GM18517 (cell line): ENCODE measurements around the gene TAS2R1.
"Not testable (repeated sequence)": the region's sequence is repeated elsewhere in the genome, so short reads cannot be mapped to it uniquely, and the experiment has no call there.

ENCODE experiments used
- ATAC-seq: cut with Tn5 transposase; IDR thresholded peaks from one replicate; pipeline ENCODE4 v1.9.1; 2021; ENCODE audit warnings: mild to moderate bottlenecking, moderate library complexity; ENCODE audit not compliant: unreplicated experiment

Gene TAS2R1

DNA sequence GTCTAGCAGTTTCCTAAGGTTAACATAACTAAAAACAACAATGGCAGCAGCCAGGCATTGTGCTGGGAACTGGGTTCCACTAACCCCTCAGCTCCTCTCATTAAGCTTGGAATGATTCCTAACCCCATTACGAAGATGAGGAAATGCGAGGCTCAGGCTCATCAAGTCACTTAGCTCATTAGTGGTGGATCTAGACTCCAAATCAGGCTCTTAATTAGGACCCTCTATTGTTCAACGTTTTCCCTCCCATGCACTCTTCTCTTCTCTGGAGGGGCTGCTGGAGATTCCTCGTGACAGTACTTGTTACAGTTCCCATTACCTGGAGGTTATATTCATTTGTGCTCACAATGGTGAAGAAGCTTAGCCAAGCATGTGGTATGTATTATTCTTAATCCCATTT lies 6.5 kb downstream of the TAS2R1 start:
- no peak for ATAC-seq

DNA sequence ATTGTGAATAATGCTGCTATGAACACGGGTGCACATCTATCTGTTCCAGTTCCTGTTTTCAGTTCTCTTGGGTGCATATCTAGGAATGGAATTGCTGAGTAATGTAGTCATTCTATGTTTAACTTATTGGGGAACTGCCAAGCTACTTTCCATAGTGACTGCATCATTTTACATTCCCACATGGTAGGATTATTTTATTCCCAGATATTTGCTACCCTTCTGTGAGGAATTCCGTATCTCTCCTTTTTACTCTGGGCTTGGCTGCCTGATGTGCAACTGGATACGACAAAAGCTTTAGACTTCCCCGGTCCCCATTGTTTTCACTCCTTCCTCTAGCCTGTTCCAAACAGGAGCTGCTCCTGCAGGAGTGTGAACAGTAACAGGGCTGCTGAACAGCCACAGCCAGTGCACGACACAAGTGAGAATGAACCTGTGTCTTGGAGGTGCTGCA lies 7.2 kb downstream of the TAS2R1 start:
- no peak for ATAC-seq

DNA sequence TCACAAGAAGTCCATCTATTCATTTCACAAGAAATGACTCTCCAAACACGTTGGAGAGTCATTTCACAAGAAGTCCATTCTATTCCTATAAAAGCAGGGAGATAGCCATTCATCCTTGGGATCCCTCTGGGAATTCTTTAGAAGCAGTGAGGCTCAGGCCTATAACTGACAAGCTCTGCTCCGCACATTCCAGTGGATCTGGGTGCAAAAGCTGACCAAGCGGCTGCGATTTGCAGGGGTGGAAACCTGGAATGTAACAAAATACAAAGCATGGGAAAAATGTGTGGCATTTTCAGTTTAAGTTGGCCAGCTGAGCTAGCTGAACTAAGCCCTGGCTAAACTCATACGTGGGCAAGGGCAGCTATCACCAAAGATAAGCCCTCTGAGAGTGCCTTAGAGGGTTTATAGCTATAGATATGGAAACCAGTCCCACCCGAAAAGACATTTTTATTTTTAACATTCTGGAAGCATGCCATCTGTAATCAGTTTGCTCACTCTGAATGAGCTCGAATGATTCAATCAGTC lies 8.7 kb downstream of the TAS2R1 start:
- no peak for ATAC-seq

DNA sequence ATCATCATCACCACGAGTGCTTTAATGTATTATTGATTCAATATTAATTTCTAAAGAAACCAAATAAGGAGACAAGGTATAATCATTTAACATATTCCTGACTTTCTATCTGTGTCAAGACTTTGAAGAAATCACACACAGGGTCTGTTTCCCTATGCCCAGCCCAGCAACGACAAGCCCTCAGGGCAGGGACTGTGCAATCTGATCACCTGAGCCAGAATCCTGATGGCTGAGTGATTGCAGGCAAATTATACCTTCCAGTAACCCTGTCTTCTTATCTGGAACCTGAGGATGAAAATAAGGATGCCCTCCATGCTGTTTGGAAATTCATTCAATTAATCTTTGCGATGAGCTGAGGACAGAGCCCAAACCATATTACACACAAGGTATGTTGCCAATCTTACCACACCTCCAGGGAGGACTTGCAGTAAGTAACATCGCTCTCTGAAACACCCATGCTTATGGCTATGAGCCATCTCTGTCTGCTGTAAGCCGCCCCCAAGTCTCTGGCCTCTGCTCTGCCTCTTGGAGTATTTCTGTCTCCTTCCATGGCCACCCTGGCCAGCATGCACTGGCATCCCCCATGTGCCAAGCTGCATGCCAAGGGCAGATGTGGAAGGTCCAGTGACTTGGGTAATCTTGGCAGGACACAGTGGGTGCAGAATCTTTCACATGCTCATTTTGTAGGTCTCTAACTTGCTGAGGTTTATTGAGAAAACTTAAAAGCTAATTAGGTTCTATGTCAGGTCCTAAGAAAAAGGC lies 10.6 kb downstream of the TAS2R1 start:
- ATAC-seq = no peak

DNA sequence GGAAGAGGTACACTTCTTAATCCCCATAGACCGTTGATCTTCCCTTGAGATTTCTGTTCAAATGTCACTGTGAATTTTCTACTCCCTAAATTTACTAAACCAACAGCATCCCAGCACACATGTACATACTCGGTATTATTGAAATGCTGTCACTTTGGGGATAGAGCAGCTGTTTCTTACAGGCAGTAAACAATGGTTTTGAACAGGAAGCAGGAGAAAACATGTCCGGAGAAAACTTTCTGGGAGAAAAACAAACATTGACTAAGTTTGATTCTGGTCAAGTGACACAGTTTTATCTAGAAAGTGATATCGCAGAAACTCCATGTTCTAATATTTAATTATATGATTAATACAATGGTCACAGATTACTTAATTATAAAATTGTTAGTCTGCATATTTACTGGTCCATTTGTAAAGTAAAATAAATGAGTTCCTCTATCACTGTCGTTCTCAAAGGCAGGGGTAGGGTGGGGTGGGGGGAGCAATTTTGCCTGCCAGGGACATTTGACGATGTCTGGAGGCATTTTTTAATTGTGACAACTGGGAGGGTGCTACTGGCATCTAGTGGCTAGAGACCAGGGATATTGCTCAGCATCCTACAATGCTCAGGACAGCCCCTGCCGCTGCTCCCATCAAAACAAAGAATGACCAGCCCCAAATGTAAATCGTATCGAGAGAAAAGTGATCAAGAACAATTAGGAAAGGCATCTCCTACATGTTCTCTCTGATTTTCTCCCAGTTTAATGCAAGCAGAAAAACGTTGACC lies 12.2 kb downstream of the TAS2R1 start:
- ATAC-seq = no peak

DNA sequence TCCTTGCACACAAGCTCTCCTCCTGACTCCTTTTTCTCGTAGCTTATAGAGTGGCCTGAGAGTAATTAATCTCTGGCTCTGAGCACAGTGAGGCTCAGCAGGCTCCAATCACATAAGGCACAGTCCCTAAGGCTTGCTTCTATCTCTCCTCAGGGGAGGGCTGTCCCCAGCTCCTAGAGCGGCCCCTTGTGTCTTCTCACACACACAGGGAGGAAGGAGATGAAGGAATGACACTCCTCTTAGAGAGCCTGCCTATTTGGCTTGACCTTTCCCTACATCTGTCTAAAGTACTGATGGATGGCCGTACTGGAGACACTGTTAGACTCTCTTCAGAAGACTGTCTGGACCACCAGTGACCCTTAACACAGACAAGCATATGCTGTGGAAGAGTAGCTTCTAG lies 12.9 kb downstream of the TAS2R1 start:
- ATAC-seq = no peak

DNA sequence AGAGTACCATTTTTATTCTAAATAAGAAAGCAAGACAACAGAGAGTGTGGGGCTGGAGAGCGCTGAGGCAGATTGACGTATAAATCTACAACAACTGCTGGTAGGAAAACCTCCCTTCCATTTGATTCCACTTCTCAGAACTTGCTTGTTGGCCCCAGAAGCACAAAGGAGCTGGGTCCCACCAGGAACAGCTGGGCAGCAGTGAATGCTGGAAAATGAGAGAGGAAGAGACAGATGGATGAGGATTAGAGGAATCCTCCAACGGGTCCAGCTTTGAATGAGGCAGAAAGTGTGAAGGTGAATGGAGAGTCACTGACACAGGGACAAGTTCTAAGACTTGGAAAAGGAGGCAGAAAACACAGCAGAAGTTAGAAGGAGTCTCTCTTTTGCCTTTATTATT lies 14.8 kb downstream of the TAS2R1 start:
- ATAC-seq = no peak

DNA sequence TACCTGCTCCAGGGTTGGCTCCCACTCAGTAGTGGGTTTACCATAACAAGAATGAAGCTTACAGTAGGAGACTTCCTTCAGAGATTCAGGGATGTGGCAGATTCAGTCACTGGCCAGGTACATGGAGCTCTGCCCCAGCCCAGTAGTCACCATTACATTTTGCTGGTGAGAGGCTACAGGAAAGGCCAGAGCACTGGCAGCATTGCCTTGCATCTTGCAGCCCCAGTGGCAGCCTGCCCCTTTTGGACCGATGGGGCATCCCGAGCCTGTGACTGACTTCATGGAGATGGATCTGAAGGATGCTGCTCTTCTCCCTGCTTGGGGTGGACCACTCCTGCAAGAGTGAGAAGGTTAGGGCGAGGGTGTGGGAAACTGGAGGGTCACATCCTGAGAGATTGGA lies 16.8 kb downstream of the TAS2R1 start:
- no peak for ATAC-seq

DNA sequence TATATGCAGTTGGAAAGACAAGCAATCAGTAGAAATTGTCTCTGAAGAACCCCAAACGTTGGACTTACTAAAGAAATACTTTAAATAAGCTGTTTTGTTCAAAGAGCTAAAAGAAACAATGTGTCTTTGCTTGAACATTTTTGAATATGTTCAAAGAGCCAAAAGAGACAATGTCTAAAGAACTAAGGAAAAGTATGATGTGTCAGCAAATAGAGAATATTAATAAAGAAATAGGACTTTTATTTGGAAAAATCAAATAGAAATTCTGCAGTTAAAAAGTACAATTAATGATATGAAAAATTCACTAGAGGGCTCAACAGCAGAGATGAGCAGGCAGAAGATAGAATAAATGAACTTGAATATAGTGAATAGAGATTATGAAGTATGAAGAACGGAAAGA lies 19.2 kb downstream of the TAS2R1 start:
- no peak for ATAC-seq

DNA sequence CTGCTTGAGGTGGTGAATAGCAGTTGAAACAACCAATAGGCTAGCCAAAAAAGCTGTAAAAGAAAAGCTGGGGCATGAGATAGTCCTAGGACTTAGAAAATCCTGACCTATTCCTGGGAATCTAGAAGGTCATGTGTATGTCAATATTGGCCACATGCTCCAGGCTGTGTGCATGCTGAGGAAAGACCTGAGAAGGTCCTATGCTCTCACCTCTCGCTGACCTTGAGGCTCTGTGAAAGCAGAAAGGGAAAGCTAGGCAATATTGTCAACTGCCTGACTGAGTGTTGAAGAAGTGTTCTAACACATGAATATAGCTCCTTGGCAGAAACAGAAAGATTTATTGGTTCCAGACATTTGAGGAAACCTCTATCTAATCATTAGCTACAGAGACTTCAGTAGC lies 19.8 kb downstream of the TAS2R1 start:
- no peak for ATAC-seq

DNA sequence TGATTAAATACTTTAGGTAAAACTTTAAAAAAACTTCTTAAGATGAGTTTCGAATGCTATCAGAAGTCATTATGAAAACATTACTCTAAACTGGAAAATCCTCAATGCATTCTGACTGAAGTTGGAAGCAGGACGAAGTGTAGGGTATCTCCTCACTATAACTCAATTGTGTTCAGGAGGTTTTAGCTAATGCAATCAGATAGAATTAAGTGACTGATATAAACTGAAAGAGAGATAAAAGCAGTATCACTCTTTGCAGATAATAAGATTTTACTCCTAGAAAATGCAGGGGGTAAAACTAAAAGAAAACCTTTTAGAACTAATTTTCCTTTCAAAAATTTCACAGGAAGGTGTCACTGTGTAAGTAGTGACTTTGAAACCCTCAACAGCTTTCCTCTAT lies 22.1 kb downstream of the TAS2R1 start:
- ATAC-seq = no peak

DNA sequence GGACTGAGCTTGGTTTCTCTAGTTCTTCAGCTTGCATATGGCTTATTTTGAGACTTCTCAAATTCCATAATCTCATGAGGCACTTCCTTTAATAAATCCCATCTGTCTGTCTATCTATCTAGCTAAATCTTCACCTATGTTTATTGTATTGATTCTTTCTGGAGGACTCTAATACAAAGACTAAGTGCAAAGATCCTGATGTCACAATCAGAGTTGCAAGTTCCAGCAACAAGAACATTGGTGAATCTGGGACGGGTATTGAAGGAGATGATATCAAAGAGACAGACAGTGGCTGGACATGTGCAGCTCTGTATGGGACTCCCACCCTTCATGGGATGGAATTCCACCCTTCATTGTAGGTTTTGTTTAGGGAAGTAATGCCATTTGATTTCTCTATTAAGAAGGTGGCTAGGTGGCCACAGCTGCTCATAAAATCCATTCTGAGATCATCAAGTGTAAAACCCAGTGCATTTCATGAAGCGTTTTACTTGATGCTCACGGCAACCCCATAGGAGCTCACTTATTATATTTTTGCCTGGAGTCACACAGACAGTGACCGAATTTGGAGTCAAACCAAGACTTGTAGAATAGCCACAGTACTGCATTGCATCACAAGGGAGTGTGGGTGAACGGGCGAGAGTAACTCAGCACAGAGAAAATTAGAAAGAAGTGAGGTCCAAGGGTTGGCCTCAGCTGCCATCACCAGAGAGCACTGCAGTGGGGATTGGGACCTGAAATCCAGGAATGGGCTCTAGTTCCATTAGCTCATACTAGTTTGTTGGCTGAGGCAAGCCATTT lies 24.9 kb downstream of the TAS2R1 start:
- ATAC-seq = no peak

DNA sequence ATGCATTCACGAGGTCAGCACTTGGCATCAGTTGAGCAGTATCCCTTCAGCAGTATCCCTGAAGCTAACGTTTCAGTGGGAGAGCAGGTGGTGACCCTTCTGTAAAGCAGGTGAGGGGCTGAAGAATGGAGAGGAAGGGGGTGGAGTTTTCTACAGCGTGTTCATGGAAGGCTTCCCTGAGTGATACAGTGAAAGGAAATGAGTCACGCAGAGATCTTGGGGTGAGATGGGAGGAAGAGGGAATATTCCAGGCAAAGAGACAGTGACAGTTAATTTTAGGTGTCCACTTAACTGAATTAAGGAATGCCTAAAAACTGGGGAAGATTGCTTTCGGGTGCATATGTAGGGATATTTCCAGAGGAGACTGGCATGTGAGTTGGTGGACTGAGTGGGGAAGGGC lies 25.7 kb downstream of the TAS2R1 start:
- ATAC-seq = no peak

DNA sequence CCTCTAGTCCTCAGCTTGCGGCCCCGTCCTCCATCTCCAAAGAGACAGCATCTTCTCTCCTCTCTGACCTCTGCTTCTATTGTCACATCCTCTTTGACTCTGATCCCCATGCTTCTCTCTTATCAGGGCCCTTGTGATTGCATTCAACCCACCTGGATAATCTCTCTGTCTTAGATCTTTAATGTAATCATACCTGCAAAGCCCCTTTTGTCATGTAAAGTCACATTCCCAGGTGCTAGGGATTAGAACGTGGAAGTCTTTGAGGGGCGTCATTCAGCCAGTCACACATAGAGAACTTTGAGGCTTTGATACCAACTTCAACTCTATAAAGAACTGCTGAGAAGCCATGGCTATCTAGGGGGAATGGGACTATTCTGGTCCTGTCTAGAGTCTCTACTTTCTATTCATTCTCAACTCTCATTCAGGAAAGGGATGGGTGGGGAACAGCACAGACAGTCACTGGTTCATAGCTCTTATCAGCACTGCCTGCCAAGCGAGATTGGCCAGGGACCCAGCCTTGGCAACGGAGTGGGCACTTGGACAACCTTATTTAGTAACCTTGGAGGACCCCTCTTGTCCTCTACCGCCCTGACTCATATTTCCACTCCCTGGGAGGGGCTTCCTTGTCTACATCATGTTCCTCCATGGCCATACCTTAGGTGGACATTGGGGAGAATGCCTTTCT lies 29.0 kb downstream of the TAS2R1 start:
- no peak for ATAC-seq

DNA sequence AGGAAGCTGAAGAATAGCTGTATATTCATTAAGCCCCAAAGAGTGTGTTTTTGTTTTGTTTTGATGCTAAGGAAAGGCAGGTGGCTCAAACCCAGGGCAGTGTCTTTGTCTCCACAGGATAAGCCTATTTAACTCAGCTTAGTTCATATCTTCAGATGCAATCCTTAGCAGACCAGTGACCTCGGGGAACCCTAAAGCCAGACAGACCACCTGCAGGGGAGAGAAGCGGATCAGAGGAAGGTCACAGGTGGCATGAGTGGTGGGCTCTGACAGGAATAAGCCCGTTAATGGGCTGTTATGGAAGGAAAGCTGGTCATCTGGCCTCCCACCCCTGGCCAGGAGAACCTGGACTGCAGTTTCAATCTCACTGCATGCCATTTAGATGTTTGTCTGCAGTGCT lies 30.8 kb downstream of the TAS2R1 start:
- ATAC-seq = no peak

DNA sequence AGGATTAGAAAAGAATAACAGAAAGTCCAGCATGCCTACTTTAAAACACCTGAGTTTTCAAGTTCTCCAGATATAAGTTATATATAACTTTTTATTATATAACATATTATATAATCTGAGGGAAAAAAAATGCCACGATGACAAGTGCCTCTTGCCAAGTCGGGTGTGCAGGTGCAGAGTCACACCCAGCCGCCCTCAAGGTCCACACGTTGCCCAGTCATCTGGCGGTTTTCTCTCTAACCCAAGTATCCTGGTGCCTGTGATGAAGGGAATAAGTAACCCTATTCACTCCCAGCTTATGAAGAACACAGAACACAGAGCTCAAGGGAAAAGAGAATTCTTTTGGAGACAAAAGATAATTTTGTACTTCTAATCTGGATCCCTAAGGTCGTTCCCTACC lies 31.8 kb downstream of the TAS2R1 start:
- not testable (repeated sequence) for ATAC-seq

DNA sequence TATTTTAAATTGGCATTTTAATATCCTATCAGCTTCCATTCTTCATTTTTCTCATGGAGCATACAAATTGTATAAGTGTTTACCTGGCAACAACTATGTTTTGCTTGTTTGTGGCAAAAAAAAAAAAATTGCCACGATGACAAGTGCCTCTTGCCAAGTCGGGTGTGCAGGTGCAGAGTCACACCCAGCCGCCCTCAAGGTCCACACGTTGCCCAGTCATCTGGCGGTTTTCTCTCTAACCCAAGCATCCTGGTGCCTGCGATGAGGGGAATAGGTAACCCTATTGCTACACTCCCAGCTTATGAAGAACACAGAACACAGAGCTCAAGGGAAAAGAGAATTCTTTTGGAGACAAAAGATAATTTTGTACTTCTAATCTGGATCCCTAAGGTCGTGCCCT lies 32.8 kb downstream of the TAS2R1 start:
- ATAC-seq = not testable (repeated sequence)

DNA sequence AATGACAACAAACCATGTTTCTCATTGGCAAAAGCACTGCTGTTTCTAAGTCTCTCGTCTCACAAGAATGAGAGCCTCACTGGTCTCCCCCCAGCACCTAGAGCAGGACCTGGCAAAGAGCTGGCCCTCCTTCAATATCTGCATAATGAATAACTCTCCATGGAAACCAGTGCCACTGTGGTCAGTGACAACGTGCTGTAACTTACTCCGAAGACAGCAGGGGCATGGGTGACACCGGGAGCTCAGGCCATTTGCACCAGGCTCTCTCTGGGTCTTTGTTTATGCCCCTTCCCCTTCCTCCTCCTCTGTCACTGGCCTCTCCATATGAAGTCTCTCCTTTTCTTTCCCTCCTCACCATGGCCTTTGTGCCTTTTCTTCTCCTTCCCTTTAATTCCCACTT lies 33.3 kb downstream of the TAS2R1 start:
- no peak for ATAC-seq

DNA sequence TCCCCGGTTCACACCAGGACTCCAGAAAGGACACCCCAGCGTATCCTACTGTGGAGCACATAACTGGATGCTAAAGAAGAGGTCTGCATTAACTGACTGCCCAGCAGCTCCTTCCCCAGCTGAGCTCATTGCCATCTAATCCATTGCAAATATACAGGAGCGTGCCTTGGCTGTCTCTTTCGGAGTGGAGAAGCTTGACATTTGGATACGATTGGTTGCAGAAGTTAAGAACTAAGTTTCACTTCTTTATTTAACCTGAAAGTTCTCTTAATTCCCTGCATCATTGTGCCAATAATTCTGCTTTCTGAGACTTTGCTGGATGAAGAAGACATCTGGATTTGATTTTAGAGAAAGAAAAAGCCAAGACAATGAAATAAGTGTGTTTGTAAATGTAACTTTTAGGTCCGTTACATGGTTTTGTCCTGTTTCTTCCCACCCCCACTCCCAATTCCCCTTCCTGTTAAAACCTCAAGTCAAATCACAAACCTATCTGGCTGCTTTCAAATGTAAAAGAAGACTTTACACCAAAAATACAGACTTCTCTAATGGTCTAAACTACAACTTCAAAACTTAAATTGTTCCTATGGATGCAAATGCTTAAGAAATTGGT lies 33.9 kb downstream of the TAS2R1 start:
- no peak for ATAC-seq

DNA sequence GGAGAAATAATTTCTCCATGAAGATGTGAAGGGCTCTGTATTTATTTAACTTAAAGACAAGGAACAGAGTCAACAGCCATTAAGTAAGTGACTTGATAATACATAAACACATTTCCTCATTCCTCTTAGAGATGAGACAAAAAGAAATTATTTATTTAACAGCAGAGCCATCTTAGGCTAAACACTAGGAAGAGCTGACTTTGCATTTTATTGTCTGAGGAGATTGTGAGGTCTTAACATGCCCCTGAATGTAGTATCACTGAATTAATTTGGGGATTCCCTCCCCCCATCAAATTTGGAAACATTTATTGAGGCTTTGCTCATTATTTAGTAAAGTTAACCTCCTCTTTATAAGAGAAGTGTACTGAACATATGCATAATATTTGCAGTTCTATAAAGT lies 35.2 kb downstream of the TAS2R1 start:
- ATAC-seq = no peak
